ENCODE measurements around the gene ISM1. TPM values are rescaled to one million over a fixed set of nuclear protein-coding genes. Genes with fewer than 3 reads are reported as not detected.

Gene ISM1
- total and polyA plus RNA-seq, 2 of the 13 experiments (the other 11 are each of a cell fraction or from before 2014, with no cell fraction given), result 0.40 to 1.4 TPM

DNA sequence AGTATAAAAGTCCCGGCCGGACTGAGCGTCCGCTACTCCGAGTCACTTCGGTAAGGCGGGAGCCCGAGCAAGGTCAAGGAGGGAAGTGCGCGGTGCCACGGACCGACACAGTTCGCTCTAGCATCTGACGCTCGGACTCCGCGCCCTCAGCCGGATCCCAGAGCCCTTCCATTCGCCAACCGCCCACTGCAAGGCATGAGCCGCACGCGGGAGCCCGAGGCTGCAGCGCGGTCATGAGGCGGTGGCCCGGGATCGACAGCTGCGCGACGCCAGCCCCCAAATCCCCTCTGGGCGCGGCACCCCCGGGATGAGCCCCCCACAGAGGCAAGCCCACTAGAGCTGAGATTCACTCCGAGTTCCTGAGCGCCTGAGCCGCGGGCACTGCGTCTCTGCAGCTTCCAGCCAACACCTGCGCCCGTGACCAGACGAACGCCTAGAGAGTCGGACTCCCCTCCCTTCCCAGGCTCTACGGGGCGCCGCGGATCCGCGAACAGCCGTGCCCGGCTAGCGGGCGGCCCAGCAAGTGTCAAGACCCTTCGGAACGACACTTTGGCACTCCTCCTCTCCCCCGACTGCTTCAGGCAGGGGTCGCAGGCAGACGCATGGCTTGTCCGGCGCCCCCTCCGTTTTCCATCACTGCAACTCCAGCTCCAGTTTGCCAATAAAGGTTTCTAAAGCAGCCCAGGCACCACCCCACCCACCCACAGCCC is 725 bp upstream of the ISM1 start (continued):
- TF ChIP-seq CREB3 (CRISPR knock-in tag; IDR thresholded peaks at IDR 0.05) (peak; percentile 88; the same call in 1 of the 2 replicates), ARID2 (CRISPR knock-in tag; IDR thresholded peaks at IDR 0.05; ENCODE audit: borderline replicate concordance) (no peak), RARG (CRISPR knock-in tag; IDR thresholded peaks at IDR 0.05; ENCODE audit: low read depth) (no peak), E2F1 (CRISPR knock-in tag; IDR thresholded peaks at IDR 0.05) (peak; percentile 45; the same call in 1 of the 2 replicates), DBP (CRISPR knock-in tag; IDR thresholded peaks at IDR 0.05; ENCODE audit: not compliant biosample characterization) (no peak), JUND (CRISPR knock-in tag; IDR thresholded peaks at IDR 0.05) (no peak; the same call in 1 of the 2 replicates), RFXANK (CRISPR knock-in tag; IDR thresholded peaks at IDR 0.05) (no peak), ZNF891 (CRISPR knock-in tag; IDR thresholded peaks at IDR 0.05) (peak; percentile 67; the same call in 1 of the 2 replicates), SRSF1 (optimal IDR thresholded peaks at IDR 0.05; ENCODE audit: low read depth, low read length) (peak; percentile 84), ZNF572 (CRISPR knock-in tag; IDR thresholded peaks at IDR 0.05) (no peak), ZHX2 (IDR thresholded peaks at IDR 0.05; ENCODE audit: low read depth) (no peak), ZHX2 (CRISPR knock-in tag; IDR thresholded peaks at IDR 0.05; ENCODE audit: borderline replicate concordance) (peak; percentile 87; the same call in 1 of the 2 replicates), MEF2D (CRISPR knock-in tag; IDR thresholded peaks at IDR 0.05) (0 out of 2 replicates have a peak, but pooled peaks have one; percentile 24)
- TF ChIP-seq, protein P1, sequence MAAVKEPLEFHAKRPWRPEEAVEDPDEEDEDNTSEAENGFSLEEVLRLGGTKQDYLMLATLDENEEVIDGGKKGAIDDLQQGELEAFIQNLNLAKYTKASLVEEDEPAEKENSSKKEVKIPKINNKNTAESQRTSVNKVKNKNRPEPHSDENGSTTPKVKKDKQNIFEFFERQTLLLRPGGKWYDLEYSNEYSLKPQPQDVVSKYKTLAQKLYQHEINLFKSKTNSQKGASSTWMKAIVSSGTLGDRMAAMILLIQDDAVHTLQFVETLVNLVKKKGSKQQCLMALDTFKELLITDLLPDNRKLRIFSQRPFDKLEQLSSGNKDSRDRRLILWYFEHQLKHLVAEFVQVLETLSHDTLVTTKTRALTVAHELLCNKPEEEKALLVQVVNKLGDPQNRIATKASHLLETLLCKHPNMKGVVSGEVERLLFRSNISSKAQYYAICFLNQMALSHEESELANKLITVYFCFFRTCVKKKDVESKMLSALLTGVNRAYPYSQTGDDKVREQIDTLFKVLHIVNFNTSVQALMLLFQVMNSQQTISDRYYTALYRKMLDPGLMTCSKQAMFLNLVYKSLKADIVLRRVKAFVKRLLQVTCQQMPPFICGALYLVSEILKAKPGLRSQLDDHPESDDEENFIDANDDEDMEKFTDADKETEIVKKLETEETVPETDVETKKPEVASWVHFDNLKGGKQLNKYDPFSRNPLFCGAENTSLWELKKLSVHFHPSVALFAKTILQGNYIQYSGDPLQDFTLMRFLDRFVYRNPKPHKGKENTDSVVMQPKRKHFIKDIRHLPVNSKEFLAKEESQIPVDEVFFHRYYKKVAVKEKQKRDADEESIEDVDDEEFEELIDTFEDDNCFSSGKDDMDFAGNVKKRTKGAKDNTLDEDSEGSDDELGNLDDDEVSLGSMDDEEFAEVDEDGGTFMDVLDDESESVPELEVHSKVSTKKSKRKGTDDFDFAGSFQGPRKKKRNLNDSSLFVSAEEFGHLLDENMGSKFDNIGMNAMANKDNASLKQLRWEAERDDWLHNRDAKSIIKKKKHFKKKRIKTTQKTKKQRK (IDR thresholded peaks at IDR 0.05; ENCODE audit: low read length), result no peak
- TF ChIP-seq, protein P2, sequence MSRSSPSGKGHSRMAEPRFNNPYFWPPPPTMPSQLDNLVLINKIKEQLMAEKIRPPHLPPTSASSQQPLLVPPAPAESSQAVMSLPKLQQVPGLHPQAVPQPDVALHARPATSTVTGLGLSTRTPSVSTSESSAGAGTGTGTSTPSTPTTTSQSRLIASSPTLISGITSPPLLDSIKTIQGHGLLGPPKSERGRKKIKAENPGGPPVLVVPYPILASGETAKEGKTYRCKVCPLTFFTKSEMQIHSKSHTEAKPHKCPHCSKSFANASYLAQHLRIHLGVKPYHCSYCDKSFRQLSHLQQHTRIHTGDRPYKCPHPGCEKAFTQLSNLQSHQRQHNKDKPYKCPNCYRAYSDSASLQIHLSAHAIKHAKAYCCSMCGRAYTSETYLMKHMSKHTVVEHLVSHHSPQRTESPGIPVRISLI (CRISPR knock-in tag; IDR thresholded peaks at IDR 0.05; ENCODE audit: borderline replicate concordance), result no peak

All from HepG2 (cell line).